ENCODE measurements around the gene SLC25A21. TPM values are rescaled to one million over a fixed set of nuclear protein-coding genes. Genes with fewer than 3 reads are reported as not detected.

SLC25A21 gene
- total and polyA plus RNA-seq, 8 donors, result 0.37 to 0.92 (median 0.60) TPM

DNA sequence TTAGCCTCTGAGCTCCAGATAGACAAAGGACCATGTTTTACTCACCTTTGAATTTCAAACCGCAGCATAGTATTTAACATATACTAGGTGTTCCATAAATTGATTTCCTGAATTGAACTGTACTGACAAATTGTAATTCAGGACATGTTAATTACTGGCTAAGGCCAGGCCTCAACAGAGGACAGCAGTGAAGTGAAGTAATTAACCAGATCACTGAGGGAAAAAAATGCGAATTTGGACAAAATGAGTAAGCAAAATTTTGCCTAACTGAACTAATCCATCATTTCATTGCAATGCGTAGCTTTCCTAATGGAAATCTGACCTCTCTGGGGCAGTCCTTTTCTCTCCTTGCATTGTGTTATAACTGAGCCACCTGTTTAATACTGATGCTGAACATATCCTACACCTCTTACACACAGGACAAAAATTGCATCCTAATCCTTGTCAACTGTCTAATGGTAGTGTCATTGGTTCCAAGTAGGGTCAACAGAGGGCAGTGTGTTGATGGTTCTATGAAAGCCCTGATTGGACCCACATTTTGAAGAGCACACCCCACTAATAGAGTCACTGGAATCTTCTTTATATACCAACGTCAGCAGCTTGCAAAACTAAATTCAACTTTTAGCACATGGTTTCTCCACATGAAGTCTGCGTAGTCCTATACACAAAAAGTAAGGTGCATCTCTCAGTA, 148.4 kb downstream of the SLC25A21 start:
- no peak overlapping the region for H3K27ac ChIP-seq
- no peak for DNase-seq
- ATAC-seq, result no peak
- H3K27me3 ChIP-seq, result no peaks in the 10 kb centered on the region
- no peak for FAIRE-seq
- intact Hi-C loops (cut with DNase I), result no loop called here
- H3K9me3 ChIP-seq, result no peaks in the 10 kb centered on the region
- TF ChIP-seq, protein P1, sequence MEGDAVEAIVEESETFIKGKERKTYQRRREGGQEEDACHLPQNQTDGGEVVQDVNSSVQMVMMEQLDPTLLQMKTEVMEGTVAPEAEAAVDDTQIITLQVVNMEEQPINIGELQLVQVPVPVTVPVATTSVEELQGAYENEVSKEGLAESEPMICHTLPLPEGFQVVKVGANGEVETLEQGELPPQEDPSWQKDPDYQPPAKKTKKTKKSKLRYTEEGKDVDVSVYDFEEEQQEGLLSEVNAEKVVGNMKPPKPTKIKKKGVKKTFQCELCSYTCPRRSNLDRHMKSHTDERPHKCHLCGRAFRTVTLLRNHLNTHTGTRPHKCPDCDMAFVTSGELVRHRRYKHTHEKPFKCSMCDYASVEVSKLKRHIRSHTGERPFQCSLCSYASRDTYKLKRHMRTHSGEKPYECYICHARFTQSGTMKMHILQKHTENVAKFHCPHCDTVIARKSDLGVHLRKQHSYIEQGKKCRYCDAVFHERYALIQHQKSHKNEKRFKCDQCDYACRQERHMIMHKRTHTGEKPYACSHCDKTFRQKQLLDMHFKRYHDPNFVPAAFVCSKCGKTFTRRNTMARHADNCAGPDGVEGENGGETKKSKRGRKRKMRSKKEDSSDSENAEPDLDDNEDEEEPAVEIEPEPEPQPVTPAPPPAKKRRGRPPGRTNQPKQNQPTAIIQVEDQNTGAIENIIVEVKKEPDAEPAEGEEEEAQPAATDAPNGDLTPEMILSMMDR (IDR thresholded peaks at IDR 0.05), result no peak
- no peaks in the 10 kb centered on the region for H3K4me1 ChIP-seq
- no peaks in the 10 kb centered on the region for H3K36me3 ChIP-seq
- H3K4me3 ChIP-seq, result no peak overlapping the region
- WGBS, 2 donors, result 78 to 79% methylated on average over 5 of the region's 5 CpGs

DNA sequence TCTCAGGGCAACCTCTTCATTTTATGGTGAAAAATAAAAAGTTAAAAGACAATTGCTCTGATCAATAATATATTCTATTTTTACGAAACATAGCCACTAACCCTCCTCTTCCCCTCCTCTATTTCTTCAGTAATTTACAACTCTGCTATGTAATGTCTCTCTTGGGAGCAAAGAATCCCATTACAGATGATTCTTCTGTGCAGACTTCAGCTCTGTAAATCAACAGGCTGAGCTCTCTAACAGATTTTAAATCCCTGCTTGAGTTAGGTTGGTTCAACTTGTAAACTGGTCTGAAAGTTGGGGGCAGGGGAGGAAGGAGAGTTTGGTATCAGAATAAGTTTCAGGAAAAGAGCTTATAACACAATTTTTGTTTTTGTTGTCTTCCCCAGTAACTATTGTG, 151.0 kb downstream of the SLC25A21 start:
- H3K4me1 ChIP-seq, result no peaks in the 10 kb centered on the region
- H3K27ac ChIP-seq, result no peak overlapping the region
- FAIRE-seq, result no peak
- H3K9me3 ChIP-seq, result no peaks in the 10 kb centered on the region
- no peaks in the 10 kb centered on the region for H3K27me3 ChIP-seq
- H3K4me3 ChIP-seq, result no peak overlapping the region
- intact Hi-C loops (cut with DNase I), result no loop called here
- no peaks in the 10 kb centered on the region for H3K36me3 ChIP-seq
- no peak for ATAC-seq
- WGBS, 2 donors, result 79 to 87% methylated on average over 1 of the region's 1 CpG
- no peak for DNase-seq
- TF ChIP-seq, protein P1 (IDR thresholded peaks at IDR 0.05), result no peak

DNA sequence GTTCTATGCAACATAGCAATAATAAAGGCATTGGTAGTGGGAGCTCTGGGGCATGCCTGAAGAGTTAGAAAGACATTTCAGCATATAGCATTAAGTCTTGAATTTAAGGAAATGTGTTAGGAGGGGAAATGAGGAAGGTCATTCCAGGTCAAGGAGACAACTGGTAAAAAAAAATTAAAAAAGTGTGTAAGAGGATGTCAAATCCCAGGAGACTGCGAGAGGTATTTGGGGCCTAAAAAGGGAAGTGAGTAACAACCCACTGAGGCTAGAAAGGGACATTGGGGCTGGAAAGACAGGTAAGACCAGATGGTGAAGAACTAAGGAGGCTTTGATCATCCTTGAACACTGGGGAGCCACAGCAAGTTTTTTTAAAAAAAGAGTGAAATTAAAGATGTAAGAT, 152.9 kb downstream of the SLC25A21 start:
- Histone ChIP-seq H3K9me3 (no peaks in the 10 kb centered on the region), H3K27me3 (no peaks in the 10 kb centered on the region), H3K36me3 (no peaks in the 10 kb centered on the region), H3K27ac (no peak overlapping the region), H3K4me1 (no peaks in the 10 kb centered on the region), H3K4me3 (no peak overlapping the region)
- FAIRE-seq (no peak), DNase-seq (no peak), ATAC-seq (no peak)
- intact Hi-C loops (cut with DNase I), result no loop called here
- TF ChIP-seq, protein P1 (IDR thresholded peaks at IDR 0.05), result no peak
- WGBS, 2 donors, result 85 to 87% methylated on average over 1 of the region's 1 CpG

DNA sequence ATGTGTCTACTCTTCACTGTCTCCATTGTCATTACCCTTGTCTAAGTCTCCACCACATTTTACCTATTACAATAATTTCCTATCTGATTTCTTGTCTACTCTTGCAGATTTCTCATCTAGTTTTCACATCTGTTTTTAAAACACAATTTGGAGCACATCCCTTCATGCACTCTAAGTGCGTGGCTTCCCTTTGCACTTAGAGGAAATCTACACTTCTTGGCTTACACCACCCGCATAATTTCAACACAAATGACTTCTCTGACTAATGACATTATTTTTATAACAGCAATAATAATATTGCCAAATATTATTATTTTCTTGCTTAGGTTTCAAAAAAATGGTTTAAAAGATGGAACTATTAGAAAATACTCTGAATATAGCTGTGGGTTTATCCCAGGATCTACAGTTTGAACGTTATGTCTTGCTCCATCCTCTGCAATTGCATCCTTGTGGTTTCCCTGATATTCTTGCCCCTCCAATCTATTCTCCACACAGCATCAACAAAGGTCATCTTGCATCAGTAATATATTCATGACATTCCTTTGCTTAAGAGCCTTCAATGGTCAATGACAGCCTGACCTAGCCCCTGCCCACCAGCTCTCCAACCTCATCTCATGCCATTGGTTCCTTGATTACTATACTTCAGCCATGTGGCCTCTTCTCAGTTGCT, 153.7 kb downstream of the SLC25A21 start:
- H3K4me1 ChIP-seq, result no peaks in the 10 kb centered on the region
- TF ChIP-seq, protein P1 (IDR thresholded peaks at IDR 0.05), result no peak
- intact Hi-C loops (cut with DNase I), result no loop called here
- FAIRE-seq, result no peak
- no peaks in the 10 kb centered on the region for H3K27me3 ChIP-seq
- ATAC-seq, result no peak
- no peak for DNase-seq
- no peak overlapping the region for H3K4me3 ChIP-seq
- no peaks in the 10 kb centered on the region for H3K36me3 ChIP-seq
- H3K27ac ChIP-seq, result no peak overlapping the region
- WGBS, 2 donors, result 75 to 81% methylated on average over 3 of the region's 3 CpGs
- no peaks in the 10 kb centered on the region for H3K9me3 ChIP-seq

DNA sequence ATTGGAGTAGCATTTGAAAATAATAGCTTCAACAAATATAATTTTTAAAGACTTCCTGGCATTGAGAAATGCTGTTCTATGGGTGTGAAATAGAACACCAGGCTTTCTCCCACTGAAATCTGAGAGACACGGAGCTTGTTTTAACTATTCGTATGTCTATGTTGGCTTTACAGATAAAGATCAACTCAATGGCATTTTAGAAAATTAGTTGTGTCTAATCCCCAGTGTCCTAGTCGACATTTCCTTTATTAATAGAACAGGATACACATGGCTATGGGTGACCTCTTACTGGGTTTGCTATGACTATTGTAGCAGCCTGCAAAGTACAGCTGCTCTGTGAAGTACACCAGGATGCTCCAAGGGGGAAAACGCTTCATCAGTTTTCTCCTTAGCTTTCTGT, 159.3 kb downstream of the SLC25A21 start:
- ATAC-seq, result no peak
- no peak for FAIRE-seq
- Histone ChIP-seq H3K4me1 (no peaks in the 10 kb centered on the region), H3K4me3 (no peak overlapping the region), H3K27me3 (no peaks in the 10 kb centered on the region), H3K9me3 (no peaks in the 10 kb centered on the region), H3K36me3 (no peaks in the 10 kb centered on the region), H3K27ac (no peak overlapping the region)
- no peak for DNase-seq
- intact Hi-C loops (cut with DNase I), result no loop called here
- TF ChIP-seq, protein P1 (IDR thresholded peaks at IDR 0.05), result no peak
- WGBS, 2 donors, result 31 to 43% methylated on average over 4 of the region's 4 CpGs

Measured in pancreas (tissue), 10 donors.